Medulla oblongata (tissue), 1 donor: ENCODE results near the gene CNEP1R1.

Source experiments
- DNase-seq: peaks from one replicate; pipeline ENCODE4 v3.0.0-alpha.2; 2015; ENCODE audit errors: extremely low spot score

The CNEP1R1 gene

GRCh38 chr16:50017553-50017952 is 7.5 kb upstream of the CNEP1R1 start:
- DNase-seq = no peak

GRCh38 chr16:50021544-50021943 is 3.5 kb upstream of the CNEP1R1 start:
- no peak for DNase-seq

- no peak for DNase-seq
These were observed 1.4 kb upstream of the CNEP1R1 start for GRCh38 chr16:50023641-50024040.

GRCh38 chr16:50024207-50024606 is 818 bp upstream of the CNEP1R1 start:
- DNase-seq = no peak

DNA sequence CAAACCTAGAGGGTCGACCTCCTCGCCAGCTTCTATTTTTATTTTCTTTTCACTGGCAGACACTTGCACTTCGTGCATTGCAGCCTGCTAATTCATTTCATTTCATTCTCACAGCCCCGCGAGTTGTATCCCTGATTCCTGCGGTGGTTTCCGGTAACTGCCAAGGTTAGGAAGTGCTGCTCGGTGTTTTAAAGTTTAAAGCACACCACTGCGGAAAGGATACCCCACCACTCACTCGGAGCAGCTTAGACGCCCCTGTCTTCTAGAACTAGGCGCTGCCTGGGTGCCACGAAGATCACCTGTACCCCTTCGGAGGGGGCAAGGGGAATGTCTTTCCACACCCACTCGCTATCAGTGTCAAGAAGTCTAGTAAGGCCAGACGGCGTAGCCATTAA is 509 bp downstream of the CNEP1R1 start:
- no peak for DNase-seq

- no peak for DNase-seq
These were observed 2.8 kb downstream of the CNEP1R1 start for GRCh38 chr16:50027829-50028228.

DNA sequence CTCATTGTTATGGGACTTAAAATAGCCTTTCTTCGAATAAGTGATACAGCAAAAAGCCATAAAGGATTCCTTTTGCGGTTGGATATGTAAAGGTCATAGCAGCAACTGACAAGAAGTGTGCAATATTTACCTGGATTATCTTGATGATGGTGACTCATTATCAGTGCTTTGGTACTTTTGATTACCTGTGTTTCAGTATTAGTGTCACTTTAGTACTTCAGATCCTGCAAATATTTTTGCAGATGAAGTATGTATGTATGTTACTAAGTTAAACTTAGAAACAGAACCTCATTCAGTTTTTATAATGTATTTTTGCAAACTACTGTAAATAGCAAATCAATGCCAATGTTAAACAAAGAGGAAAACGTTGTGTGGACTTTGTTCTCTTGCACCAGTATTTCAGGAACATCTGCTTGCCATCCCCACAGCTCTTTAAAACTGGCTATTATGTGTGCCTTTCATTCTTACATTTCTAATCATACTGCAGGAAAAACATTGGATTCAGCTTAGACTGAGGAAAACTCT is 10.5 kb downstream of the CNEP1R1 start:
- no peak for DNase-seq

DNA sequence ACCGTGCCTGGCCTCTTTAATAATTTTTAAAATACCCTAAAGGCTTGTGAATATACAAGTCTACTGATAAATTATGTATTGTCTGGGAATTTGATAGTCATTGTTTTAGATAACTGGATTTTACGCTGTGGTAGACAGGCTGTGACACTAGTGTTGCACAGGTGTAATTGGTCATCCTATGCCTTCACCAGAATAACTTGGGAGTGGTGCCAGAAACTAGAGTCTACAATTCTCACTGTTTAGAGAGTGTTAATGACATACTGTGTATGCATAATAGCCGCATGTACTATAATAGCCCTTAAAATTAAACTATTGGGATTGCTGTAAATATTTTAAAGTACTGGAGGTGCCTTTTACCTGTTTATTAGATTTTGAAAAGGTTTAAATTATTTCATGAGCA is 11.4 kb downstream of the CNEP1R1 start:
- DNase-seq = no peak

- DNase-seq = no peak
These were observed 12.7 kb downstream of the CNEP1R1 start for GRCh38 chr16:50037662-50038220.

- DNase-seq = no peak
These were observed 13.3 kb downstream of the CNEP1R1 start for GRCh38 chr16:50038286-50038685.

GRCh38 chr16:50038756-50039529 is 13.9 kb downstream of the CNEP1R1 start:
- peak; percentile 86 for DNase-seq

GRCh38 chr16:50040018-50040417 is 15.0 kb downstream of the CNEP1R1 start:
- DNase-seq = no peak

- DNase-seq = no peak
These were observed 15.7 kb downstream of the CNEP1R1 start for GRCh38 chr16:50040710-50041109.

DNA sequence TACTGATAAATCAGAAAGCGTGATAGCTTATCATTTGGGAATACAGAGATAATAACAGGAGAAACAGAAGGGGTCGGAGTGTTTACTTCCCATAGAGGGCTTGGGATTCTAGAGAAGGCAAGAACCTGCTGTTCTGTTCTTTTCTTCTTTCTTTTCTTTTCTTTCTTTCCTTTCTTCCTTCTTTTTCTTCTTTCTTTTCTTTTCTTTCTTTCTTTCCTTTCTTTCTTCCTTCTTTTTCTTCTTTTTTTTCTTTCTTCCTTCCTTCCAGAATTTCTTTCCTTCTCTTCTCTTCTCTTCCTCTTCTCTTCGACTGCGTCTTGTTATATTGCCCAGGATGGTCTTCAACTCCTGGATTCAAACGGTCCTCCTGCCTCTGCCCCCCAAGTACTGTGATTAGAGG is 18.3 kb downstream of the CNEP1R1 start:
- DNase-seq = no peak

GRCh38 chr16:50045412-50045811 is 20.4 kb downstream of the CNEP1R1 start:
- DNase-seq = no peak

GRCh38 chr16:50046853-50047252 is 21.8 kb downstream of the CNEP1R1 start:
- no peak for DNase-seq

- DNase-seq = no peak
These were observed 22.8 kb downstream of the CNEP1R1 start for GRCh38 chr16:50047864-50048263.

GRCh38 chr16:50050802-50051201 is 25.8 kb downstream of the CNEP1R1 start:
- no peak for DNase-seq

- no peak for DNase-seq
These were observed 31.2 kb downstream of the CNEP1R1 start for GRCh38 chr16:50056226-50056625.

- DNase-seq = no peak
These were observed 33.2 kb downstream of the CNEP1R1 start for GRCh38 chr16:50058091-50058771.

GRCh38 chr16:50059111-50059510 is 34.1 kb downstream of the CNEP1R1 start:
- no peak for DNase-seq

DNA sequence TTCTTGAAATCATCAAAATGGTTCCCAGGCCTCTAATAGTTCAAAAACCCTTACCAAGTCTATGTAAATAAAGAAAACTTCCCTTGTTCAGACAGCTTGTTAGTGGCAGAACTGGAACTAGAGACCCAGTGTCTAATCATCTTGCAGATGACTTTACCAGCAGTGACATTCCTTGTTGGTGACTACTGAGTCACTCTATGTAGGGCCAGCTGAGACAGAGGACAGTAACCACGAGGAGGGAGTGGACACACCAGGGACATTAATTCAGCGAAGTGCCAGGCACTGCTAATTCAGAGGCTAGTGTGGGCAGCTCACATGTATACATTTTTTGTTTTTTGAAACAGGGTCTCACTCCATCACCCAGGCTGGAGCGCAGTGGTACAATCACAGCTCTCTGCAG is 34.6 kb downstream of the CNEP1R1 start:
- no peak for DNase-seq

- no peak for DNase-seq
These were observed 36.3 kb downstream of the CNEP1R1 start for GRCh38 chr16:50061326-50061725.
